Fibroblast of mammary gland (primary cell): ENCODE results near the gene CTNS.

ENCODE experiments used
- DNase-seq: peaks from one replicate; pipeline ENCODE4 v3.0.0-alpha.2; 2010; ENCODE audit warnings: low read depth
- H3K4me3 ChIP-seq: 2 replicates; pipeline ENCODE4 v1.5.1; 2011; ENCODE audit warnings: low read depth, mild to moderate bottlenecking, low read length, moderate library complexity; ENCODE audit not compliant: control insufficient read depth
- TF ChIP-seq, protein P1 (sequence below): conservative IDR thresholded peaks from 2 replicates; pipeline ENCODE4 v1.5.1; 2011; ENCODE audit warnings: low read depth, low read length, inconsistent platforms; ENCODE audit not compliant: control insufficient read depth, insufficient read depth

The CTNS gene

DNA sequence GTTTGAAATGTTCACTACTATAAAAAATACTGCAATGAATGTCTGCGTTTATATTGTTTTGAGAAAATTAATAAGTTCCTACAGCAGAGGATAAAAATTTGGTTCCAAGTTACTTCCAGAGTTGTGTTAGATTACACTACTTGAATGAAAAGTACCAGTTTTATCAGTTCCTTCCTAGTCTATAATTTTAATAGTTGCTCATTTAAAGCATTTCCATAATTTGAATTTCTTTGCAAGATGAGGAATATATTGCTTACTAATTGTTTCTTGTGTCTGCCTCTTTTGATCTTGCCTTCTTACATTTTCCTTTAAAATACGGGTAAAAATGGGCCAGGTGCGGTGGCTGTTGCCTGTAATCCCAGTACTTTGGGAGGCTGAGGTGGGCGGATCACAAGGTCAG is 36.0 kb downstream of the CTNS start:
- no peak for DNase-seq
- H3K4me3 ChIP-seq: no peak overlapping the region
- TF ChIP-seq, protein P1, sequence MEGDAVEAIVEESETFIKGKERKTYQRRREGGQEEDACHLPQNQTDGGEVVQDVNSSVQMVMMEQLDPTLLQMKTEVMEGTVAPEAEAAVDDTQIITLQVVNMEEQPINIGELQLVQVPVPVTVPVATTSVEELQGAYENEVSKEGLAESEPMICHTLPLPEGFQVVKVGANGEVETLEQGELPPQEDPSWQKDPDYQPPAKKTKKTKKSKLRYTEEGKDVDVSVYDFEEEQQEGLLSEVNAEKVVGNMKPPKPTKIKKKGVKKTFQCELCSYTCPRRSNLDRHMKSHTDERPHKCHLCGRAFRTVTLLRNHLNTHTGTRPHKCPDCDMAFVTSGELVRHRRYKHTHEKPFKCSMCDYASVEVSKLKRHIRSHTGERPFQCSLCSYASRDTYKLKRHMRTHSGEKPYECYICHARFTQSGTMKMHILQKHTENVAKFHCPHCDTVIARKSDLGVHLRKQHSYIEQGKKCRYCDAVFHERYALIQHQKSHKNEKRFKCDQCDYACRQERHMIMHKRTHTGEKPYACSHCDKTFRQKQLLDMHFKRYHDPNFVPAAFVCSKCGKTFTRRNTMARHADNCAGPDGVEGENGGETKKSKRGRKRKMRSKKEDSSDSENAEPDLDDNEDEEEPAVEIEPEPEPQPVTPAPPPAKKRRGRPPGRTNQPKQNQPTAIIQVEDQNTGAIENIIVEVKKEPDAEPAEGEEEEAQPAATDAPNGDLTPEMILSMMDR: no peak

DNA sequence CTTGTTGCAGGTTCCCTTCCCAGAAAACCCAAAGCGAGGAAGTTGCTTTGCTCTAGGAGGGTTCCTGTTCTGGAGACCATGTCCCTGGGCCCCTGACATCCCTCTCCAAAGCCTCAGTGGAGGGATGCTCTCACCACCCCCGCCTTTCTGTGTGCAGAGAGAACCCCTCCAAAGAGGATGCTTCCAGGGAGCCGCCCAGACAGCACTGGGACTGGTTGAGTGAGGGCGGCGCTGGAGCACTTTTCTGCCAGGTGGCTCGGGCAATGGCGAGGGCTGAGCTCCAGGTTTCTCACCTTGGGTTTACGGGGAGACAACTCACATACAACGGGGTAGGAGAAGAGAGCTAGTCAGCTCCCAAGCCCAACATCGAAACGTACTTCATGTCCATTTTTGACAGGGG is 39.3 kb downstream of the CTNS start:
- no peak overlapping the region for H3K4me3 ChIP-seq
- DNase-seq: no peak
- TF ChIP-seq, protein P1: no peak

DNA sequence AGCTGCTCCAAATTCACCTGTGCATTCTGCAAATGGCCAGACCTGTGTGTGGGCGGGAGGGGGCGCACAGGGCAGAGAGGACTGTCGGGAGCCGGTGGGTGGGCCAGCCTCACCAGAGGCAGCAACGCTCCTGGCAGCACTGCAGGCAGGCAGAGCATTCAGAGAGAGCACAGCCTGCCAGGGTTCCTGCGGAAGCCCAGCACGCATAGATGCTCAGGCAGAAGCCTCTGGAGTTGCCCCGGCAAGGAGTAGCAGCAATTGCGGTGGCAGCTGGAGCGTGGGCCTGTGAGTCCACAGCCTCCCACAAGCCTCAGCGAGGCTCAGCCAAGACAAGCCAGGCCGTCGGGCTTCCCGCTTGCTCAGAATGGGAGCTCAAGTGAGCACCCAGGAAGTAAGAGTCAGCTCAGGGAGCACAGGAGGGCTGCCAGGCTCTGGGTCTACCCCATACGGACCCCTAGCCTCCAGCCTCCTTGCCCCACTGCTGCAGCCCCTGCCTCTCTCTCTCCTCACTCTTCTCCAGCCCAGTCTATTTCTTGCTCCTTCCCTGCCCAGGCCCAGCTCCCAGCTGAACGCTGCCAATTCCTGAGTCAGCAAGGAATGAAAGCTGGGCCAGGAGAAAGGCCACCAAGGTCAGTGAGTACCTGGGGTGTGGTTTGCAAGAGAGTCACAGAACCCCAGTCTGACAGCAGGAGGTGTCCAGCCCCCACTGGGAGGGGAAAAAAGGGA is 41.7 kb downstream of the CTNS start:
- TF ChIP-seq, protein P1: no peak
- H3K4me3 ChIP-seq: no peak overlapping the region
- peak; percentile 71 for DNase-seq

DNA sequence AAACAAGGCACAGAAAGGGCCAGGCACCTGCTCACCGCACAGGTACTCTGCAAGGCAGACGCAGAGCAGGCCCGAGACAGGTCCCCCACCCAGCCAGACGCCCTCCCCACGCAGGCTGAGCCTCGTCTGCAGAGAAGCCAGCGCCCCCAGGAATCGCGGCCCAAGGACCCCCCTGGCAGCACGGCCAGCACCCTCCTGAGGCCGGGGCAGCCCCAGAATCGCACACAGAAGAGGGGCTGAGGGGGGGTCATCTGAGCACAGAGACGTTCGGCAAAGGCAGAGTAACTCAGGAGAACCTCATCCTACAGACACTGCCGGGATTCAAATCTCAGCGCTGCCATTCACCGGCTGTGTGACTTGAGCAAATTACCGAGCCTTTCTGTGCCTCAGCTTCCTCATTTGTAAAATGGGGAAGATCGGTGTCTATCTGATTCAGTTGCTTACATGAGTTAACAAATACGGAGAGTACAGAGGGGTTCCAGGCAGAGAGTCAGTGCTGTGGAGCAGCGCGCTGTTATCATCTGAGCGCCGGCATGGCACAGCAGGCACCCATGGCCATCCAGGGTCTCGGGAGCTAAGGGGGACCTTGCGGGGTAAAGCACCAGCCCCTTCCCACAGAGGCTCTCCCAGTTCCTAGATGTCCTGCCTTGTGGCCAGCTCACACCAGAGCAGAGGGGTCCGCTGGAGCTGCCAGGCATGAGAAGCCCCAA is 42.4 kb downstream of the CTNS start:
- no peak for DNase-seq
- no peak overlapping the region for H3K4me3 ChIP-seq
- TF ChIP-seq, protein P1: no peak

DNA sequence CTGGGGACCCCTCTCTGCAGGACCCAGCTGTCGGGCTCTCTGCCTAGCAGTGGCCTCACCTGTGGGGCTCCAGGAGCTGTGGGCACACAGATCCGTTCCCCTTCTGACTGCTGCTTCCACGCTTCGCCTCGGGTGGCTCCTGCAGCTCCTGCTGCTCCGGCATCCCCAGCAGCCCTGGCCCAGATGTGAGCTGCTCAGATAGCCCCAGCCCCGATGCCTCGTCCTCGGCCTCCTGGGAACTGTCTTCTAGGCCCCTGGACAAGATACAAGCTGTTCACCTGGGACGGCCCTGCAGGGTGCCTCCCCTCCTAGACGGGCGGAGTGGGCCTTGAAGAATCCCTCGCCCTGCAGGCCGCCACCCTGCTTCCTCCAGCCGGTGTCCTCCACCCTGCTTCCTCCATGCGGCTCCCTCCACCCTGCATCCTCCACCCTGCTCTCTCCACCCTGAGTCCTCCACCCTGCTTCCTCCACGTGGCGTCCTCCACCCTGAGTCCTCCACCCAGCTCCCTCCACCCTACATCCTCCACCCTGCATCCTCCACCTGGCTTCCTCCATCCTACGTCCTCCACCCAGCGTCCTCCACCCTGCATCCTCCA is 43.1 kb downstream of the CTNS start:
- no peak overlapping the region for H3K4me3 ChIP-seq
- TF ChIP-seq, protein P1: no peak
- no peak for DNase-seq

DNA sequence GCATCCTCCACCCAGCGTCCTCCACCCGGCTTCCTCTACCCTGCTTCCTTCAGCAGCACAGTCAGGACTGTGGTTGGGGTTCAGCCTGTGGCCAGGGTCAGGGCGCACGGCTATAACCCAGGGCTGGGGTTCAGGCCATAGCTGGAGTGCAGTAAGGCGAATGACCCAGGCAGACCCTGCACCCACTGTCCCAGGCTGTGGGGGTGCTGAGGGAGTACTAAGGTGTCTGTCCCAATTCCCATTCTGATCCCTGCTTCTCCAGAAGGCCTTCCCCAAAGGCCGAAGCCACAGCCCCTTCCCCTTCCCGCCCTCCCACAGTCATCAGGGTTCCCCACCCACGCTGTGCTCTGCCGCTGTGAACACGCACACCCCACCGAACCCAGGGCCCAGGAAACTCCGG is 44.5 kb downstream of the CTNS start:
- TF ChIP-seq, protein P1: no peak
- no peak for DNase-seq
- no peak overlapping the region for H3K4me3 ChIP-seq
